Cerebellar nuclear complex (tissue), 1 donor: ENCODE data around the gene SLAMF1.
"Not testable (repeated sequence)": the region's sequence is repeated elsewhere in the genome, so short reads cannot be mapped to it uniquely, and the experiment has no call there.

Experiments
- DNase-seq, 2 experiments: peaks; one replicate each; lab custom pipeline; 2025; lab: John Stamatoyannopoulos, UW

The SLAMF1 gene

GRCh38 chr1:160640359-160641123 lies 6.3 kb downstream of the SLAMF1 start:
- no peak for DNase-seq

- DNase-seq: no peak
These were observed 7.2 kb downstream of the SLAMF1 start for GRCh38 chr1:160639652-160640051.

- no peak for DNase-seq
These were observed 7.9 kb downstream of the SLAMF1 start for GRCh38 chr1:160638926-160639325.

- DNase-seq: no peak
These were observed 8.3 kb downstream of the SLAMF1 start for GRCh38 chr1:160638540-160638857.

- no peak for DNase-seq
These were observed 8.9 kb downstream of the SLAMF1 start for GRCh38 chr1:160637821-160638539.

- DNase-seq: no peak
These were observed 9.8 kb downstream of the SLAMF1 start for GRCh38 chr1:160637065-160637464.

GRCh38 chr1:160636547-160636946 lies 10.3 kb downstream of the SLAMF1 start:
- DNase-seq: no peak

- no peak for DNase-seq
These were observed 10.8 kb downstream of the SLAMF1 start for GRCh38 chr1:160636076-160636475.

- DNase-seq: no peak
These were observed 12.0 kb downstream of the SLAMF1 start for GRCh38 chr1:160634543-160635491.

GRCh38 chr1:160633330-160633903 lies 13.4 kb downstream of the SLAMF1 start:
- no peak for DNase-seq

- DNase-seq: no peak
These were observed 14.7 kb downstream of the SLAMF1 start for GRCh38 chr1:160631983-160632625.

- DNase-seq: no peak
These were observed 16.1 kb downstream of the SLAMF1 start for GRCh38 chr1:160630523-160631451.

- no peak for DNase-seq
These were observed 17.3 kb downstream of the SLAMF1 start for GRCh38 chr1:160629286-160630210.

- no peak for DNase-seq
These were observed 18.0 kb downstream of the SLAMF1 start for GRCh38 chr1:160628799-160629263.

GRCh38 chr1:160627677-160628289 lies 19.1 kb downstream of the SLAMF1 start:
- not testable (repeated sequence) for DNase-seq

GRCh38 chr1:160626509-160627342 lies 20.1 kb downstream of the SLAMF1 start:
- DNase-seq: no peak

GRCh38 chr1:160625725-160626498 lies 20.9 kb downstream of the SLAMF1 start:
- DNase-seq: no peak
